Hepatocyte (in vitro differentiated cells): ENCODE results near the gene FAM210B. TPM values are rescaled to one million over a fixed set of nuclear protein-coding genes. Genes with fewer than 3 reads are reported as not detected.
A peak's percentile ranks its signal among the peaks of the same experiment; 100 is the strongest.
"Not testable (repeated sequence)": the region's sequence is repeated elsewhere in the genome, so short reads cannot be mapped to it uniquely, and the experiment has no call there.

ENCODE experiments used
- DNase-seq: peaks from one replicate; pipeline ENCODE4 v3.0.0-alpha.2; 2016; ENCODE audit warnings: low spot score
- H2AFZ ChIP-seq: fragments of 200-600 bp; sonication (generic); 2 replicates; pipeline ENCODE4 v1.6.0; 2016; ENCODE audit warnings: antibody characterized with exemption, mild to moderate bottlenecking
- H3K27ac ChIP-seq: fragments of 200-600 bp; sonication (generic); 2 replicates; pipeline ENCODE4 v1.5.1; 2016; ENCODE audit warnings: mild to moderate bottlenecking
- H3K27me3 ChIP-seq: fragments of 200-600 bp; sonication (generic); 2 replicates; pipeline ENCODE4 v1.6.1; 2016
- H3K36me3 ChIP-seq: fragments of 200-600 bp; sonication (generic); replicated peaks from 2 replicates; pipeline ENCODE4 v1.5.1; 2016; ENCODE audit warnings: low read depth; ENCODE audit not compliant: insufficient read depth
- H3K4me1 ChIP-seq: fragments of 200-600 bp; sonication (generic); 2 replicates; pipeline ENCODE4 v1.5.1; 2016; ENCODE audit warnings: mild to moderate bottlenecking, moderate library complexity; ENCODE audit not compliant: insufficient read depth
- H3K4me2 ChIP-seq: fragments of 200-600 bp; sonication (generic); 2 replicates; pipeline ENCODE4 v1.6.0; 2016
- H3K4me3 ChIP-seq: fragments of 200-600 bp; sonication (generic); 2 replicates; pipeline ENCODE4 v1.5.1; 2016; ENCODE audit warnings: mild to moderate bottlenecking
- H3K79me2 ChIP-seq: fragments of 200-600 bp; sonication (generic); 2 replicates; pipeline ENCODE4 v1.6.0; 2017; ENCODE audit warnings: mild to moderate bottlenecking
- H3K9me2 ChIP-seq: fragments of 200-600 bp; sonication (generic); replicated peaks from 2 replicates; pipeline ENCODE4 v1.6.0; 2017; ENCODE audit warnings: mild to moderate bottlenecking; ENCODE audit not compliant: insufficient read depth
- H3K9me3 ChIP-seq: fragments of 200-600 bp; sonication (generic); 2 replicates; pipeline ENCODE4 v1.5.1; 2016; ENCODE audit warnings: low read depth, mild to moderate bottlenecking
- H4K20me1 ChIP-seq: fragments of 200-600 bp; sonication (generic); 2 replicates; pipeline ENCODE4 v1.6.0; 2016; ENCODE audit warnings: mild to moderate bottlenecking; ENCODE audit not compliant: insufficient read depth, poor library complexity, severe bottlenecking
- EZH2 ChIP-seq: fragments of 200-600 bp; sonication (generic); IDR thresholded peaks from 2 replicates; pipeline ENCODE4 v1.6.1; 2016; ENCODE audit warnings: antibody characterized with exemption, mild to moderate bottlenecking, borderline replicate concordance
- EZH2phosphoT487 ChIP-seq: fragments of 200-600 bp; sonication (generic); IDR thresholded peaks from one replicate; pipeline ENCODE4 v1.6.1; 2018; ENCODE audit warnings: antibody characterized with exemption, mild to moderate bottlenecking, low read depth, moderate library complexity; ENCODE audit not compliant: unreplicated experiment, severe bottlenecking
- WGBS: methylation state at CpG from one replicate; pipeline ENCODE4 v1.1.6; 2016; ENCODE audit warnings: low lambda C conversion rate; ENCODE audit errors: missing lambda C conversion rate; 5-methylcytosine and 5-hydroxymethylcytosine counted together
- polyA plus RNA-seq: library from polyadenylated mRNA; unstranded; fragments of >200 nt; fragmentation: Nextera tagmentation; extraction: Ambion mirVana; gene quantifications from 2 replicates; pipeline ENCODE4 v1.2.1, GENCODE V29; 2016
- total RNA-seq: library from RNA; depleted of rRNA; stranded (reverse); fragments of >200 nt; gene quantifications from 2 replicates; pipeline ENCODE4 v1.2.3, GENCODE V29; 2014
- TF ChIP-seq, protein P1 (sequence below): fragments of 200-600 bp; sonication (generic); IDR thresholded peaks from 2 replicates; pipeline ENCODE4 v1.5.1; 2016; ENCODE audit warnings: antibody characterized with exemption, mild to moderate bottlenecking; ENCODE audit not compliant: poor library complexity

The FAM210B gene
- total and polyA plus RNA-seq, 2 experiments from 2014 or later = 57.0 to 62.7 TPM

DNA sequence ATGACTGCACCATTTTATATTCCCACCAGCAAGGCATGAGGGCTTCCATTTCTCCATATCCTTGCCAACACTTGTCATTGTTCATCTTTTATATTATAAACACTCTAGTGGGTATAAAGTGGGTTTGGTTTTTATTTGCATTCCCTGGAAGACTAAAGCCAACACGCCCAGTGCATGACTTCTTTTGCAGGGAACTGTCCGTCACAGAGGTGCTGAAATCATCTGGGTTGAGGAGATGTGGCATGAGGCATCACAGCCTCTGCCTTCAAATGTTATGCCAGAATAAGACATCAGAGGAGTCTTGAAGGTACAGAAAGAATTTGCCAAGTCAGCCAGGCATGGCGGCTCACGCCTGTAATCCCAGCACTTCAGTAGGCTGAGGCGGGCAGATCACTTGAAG, 29.9 kb upstream of the FAM210B start:
- no peaks in the 10 kb centered on the region for H3K9me2 ChIP-seq
- H3K9me3 ChIP-seq = no peaks in the 10 kb centered on the region
- peak; percentile 45 for DNase-seq
- no peaks in the 10 kb centered on the region for H4K20me1 ChIP-seq
- H3K36me3 ChIP-seq = no peaks in the 10 kb centered on the region
- H3K4me3 ChIP-seq = no peak overlapping the region
- H3K4me2 ChIP-seq = no peak overlapping the region
- 71% methylated on average over 5 of the region's 5 CpGs for WGBS
- no peak overlapping the region for H3K27ac ChIP-seq
- H2AFZ ChIP-seq = no peak overlapping the region
- no peaks in the 10 kb centered on the region for H3K79me2 ChIP-seq
- no peaks in the 10 kb centered on the region for H3K27me3 ChIP-seq
- no peak for TF ChIP-seq EZH2
- TF ChIP-seq, protein P1, sequence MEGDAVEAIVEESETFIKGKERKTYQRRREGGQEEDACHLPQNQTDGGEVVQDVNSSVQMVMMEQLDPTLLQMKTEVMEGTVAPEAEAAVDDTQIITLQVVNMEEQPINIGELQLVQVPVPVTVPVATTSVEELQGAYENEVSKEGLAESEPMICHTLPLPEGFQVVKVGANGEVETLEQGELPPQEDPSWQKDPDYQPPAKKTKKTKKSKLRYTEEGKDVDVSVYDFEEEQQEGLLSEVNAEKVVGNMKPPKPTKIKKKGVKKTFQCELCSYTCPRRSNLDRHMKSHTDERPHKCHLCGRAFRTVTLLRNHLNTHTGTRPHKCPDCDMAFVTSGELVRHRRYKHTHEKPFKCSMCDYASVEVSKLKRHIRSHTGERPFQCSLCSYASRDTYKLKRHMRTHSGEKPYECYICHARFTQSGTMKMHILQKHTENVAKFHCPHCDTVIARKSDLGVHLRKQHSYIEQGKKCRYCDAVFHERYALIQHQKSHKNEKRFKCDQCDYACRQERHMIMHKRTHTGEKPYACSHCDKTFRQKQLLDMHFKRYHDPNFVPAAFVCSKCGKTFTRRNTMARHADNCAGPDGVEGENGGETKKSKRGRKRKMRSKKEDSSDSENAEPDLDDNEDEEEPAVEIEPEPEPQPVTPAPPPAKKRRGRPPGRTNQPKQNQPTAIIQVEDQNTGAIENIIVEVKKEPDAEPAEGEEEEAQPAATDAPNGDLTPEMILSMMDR = no peak
- no peak for TF ChIP-seq EZH2phosphoT487
- H3K4me1 ChIP-seq = no peaks in the 10 kb centered on the region

DNA sequence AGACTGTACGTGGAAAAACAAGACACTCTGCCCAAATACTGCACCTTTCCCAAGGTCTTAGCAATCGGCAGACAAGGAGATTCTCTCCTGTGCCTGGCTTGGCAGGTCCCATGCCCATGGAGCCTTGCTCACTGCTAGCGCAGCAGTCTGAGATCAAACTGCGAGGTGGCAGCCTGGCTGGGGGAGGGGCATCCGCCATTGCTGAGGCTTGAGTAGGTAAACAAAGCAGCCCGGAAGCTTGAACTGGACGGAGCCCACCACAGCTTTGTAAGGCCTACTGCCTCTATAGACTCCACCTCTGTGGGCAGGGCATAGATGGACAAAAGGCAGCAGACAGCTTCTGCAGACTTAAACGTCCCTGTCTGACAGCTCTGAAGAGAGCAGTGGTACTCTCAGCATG, 22.1 kb upstream of the FAM210B start:
- H3K4me2 ChIP-seq = not testable (repeated sequence)

DNA sequence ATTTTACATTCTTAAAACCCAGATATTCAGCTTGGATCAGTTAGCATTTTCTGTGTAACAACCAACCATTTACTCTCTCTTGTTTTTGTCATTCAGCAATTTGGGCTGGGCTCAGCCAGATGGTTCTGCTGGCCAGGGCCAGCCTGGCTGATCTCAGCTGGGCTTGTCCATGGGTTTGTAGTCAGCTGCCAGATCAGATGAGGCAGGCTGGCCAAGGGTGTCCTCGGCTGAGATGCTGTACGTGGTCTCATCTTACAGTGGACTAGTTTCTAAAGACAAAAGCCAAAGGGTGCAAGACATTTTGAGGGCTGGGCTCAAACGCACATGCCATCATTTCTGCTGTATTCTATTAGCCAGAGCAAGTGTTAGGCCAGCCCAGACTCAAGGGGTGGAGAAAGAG, 16.0 kb upstream of the FAM210B start:
- Histone ChIP-seq H2AFZ (no peak overlapping the region), H3K9me3 (no peaks in the 10 kb centered on the region), H3K27ac (no peak overlapping the region), H3K4me3 (no peak overlapping the region), H3K9me2 (no peaks in the 10 kb centered on the region), H3K27me3 (peaks cover 18% of the 10 kb centered on the region), H3K4me2 (no peak overlapping the region), H3K4me1 (peaks cover 9% of the 10 kb centered on the region), H3K79me2 (no peaks in the 10 kb centered on the region), H3K36me3 (no peaks in the 10 kb centered on the region), H4K20me1 (no peaks in the 10 kb centered on the region)
- TF ChIP-seq, protein P1 = no peak
- TF ChIP-seq EZH2 (no peak), EZH2phosphoT487 (no peak)
- no peak for DNase-seq
- 93% methylated on average over 3 of the region's 3 CpGs for WGBS

More for the DNA sequence above, 22.1 kb upstream of the FAM210B start:
- H3K27ac ChIP-seq, H3K4me1 ChIP-seq, H3K27me3 ChIP-seq, DNase-seq, H3K36me3 ChIP-seq, H3K9me3 ChIP-seq, H4K20me1 ChIP-seq, H3K9me2 ChIP-seq, H3K4me3 ChIP-seq, H2AFZ ChIP-seq, H3K79me2 ChIP-seq: not testable (repeated sequence)
- WGBS = 84% methylated on average over 8 of the region's 8 CpGs

DNA sequence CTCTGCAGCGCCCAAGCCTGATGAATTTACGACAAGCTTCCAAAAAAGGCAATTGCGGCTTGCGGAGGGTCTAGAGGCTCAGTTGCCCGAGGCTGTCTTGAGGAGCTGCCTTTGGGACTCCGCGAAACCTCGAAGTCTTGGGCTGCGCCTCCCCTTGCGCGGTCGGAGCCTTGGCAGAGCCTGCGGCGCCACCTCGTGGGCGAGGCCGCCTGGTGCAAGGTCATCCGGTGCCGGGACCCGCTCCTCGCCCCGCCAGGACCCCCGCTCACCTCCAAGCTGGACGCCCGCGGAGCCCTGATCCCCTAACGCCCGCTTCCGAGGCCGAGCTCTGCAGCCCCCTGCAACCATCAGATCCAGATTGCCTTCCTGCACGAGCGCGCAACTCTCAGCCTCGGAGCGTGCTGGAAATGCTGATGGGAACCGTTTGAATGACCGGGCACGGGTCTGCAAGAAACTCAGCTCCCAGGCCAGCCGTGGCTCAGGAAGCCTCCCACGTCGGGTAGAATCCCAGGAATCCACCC, 14.9 kb upstream of the FAM210B start:
- Histone ChIP-seq H3K36me3 (no peaks in the 10 kb centered on the region), H4K20me1 (no peaks in the 10 kb centered on the region), H3K4me3 (peak overlapping the region; percentile 67), H3K9me3 (no peaks in the 10 kb centered on the region), H3K4me2 (peak overlapping the region; percentile 95), H3K79me2 (no peaks in the 10 kb centered on the region), H3K4me1 (peaks cover 9% of the 10 kb centered on the region), H3K27me3 (peaks cover 18% of the 10 kb centered on the region), H2AFZ (peak overlapping the region; percentile 58), H3K9me2 (no peaks in the 10 kb centered on the region), H3K27ac (no peak overlapping the region)
- peak; percentile 75 for DNase-seq
- 7% methylated on average over 40 of the region's 41 CpGs for WGBS
- no peak for TF ChIP-seq EZH2
- TF ChIP-seq, protein P1 = peak; percentile 91
